Left lung (tissue), 10 donors: ENCODE results near the gene SNTB2. TPM values are rescaled to one million over a fixed set of nuclear protein-coding genes. Genes with fewer than 3 reads are reported as not detected.

Source experiments
- ATAC-seq: fragments of 200-7000 bp; cut with Tn5 transposase; one replicate; pipeline ENCODE4 v1.9.1; 2020; ENCODE audit warnings: moderate library complexity
- DNase-seq, 4 donors: peaks; one replicate each; pipeline ENCODE4 v3.0.0-alpha.2; 2013 to 2020
- H3K27ac ChIP-seq, 2 donors: fragments of 200-600 bp; sonication (generic) in 1 of 2; one replicate each; pipeline versions ENCODE4 v1.5.0 to v1.8.0; 2020 to 2021
- H3K27me3 ChIP-seq, 2 donors: fragments of 200-600 bp; sonication (generic) in 1 of 2; one replicate each; pipeline versions ENCODE4 v1.5.0 to v1.8.0; 2020 to 2021
- H3K36me3 ChIP-seq, 2 donors: fragments of 200-600 bp; sonication (generic) in 1 of 2; one replicate each; pipeline versions ENCODE4 v1.5.0 to v1.8.0; 2020 to 2021
- H3K4me1 ChIP-seq, 2 donors: fragments of 200-600 bp; one replicate each; pipeline ENCODE4 v1.8.0; 2021
- H3K4me3 ChIP-seq, 2 donors: fragments of 200-600 bp; sonication (generic) in 1 of 2; one replicate each; pipeline versions ENCODE4 v1.5.0 to v1.8.0; 2020 to 2021; ENCODE audit warnings: mild to moderate bottlenecking in 1 of 2
- H3K9me3 ChIP-seq, 2 donors: fragments of 200-600 bp; sonication (generic) in 1 of 2; one replicate each; pipeline versions ENCODE4 v1.5.0 to v1.8.0; 2020 to 2021
- CTCF ChIP-seq, 2 donors: fragments of 200-600 bp; sonication (generic) in 1 of 2; IDR thresholded peaks; one replicate each; pipeline versions ENCODE4 v1.5.0 to v1.8.0; 2021; ENCODE audit warnings: antibody characterized with exemption in 2 of 2
- intact Hi-C, 2 donors: fragments of 100-400 bp; cut with DNase I; formaldehyde crosslinking; loops; one replicate each; pipeline versions ENCODE4 v1.11.2 to v1.14.2; 2022
- polyA plus RNA-seq, 6 donors: library from polyadenylated mRNA; unstranded; fragments of 120-200 nt; gene quantifications; one replicate each; pipeline ENCODE4 v1.2.1, GENCODE V29; 2013; ENCODE audit not compliant: insufficient read length in 6 of 6
- total RNA-seq, 2 donors: library from RNA; stranded (reverse); fragmentation: NEBNext Ultra II Directional; extraction: Animal tissue kit (Norgen Biotek cat#: 25700); gene quantifications; one replicate each; pipeline ENCODE4 v1.2.1, GENCODE V29; 2021
- donor health status: DM: no; HTN: yes; CAD: no.
- donor health status: DM: no; HTN: no; CAD: no.

The SNTB2 gene
- total and polyA plus RNA-seq, 8 donors: 22.8 to 47.3 (median 25.1) TPM

DNA sequence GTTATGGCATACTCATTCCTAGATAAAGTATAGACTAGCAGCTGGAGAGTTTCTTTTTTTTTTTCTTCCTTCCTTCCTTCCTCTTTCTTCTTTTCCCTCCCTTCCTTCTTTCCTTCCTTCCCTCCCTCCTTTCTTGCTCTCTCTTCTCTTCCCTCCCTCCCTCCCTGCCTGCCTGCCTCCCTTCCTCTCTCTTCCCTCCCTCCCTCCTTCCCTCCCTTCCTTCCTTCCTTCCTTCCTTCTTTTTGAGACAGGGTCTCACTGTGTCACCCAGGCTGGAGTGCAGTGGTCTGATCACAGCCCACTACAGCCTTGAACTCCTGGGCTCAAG is 7.0 kb upstream of the SNTB2 start:
- ATAC-seq: no peak
- intact Hi-C loops: no loop called here

GRCh38 chr16:69182730-69183416 is 4.1 kb upstream of the SNTB2 start:
- H3K27ac ChIP-seq: no peak overlapping the region
- ATAC-seq (no peak), DNase-seq (peak in 1 of 4 donors; percentile 64)

More for the DNA sequence above, 7.0 kb upstream of the SNTB2 start:
- H3K27ac ChIP-seq: peak overlapping the region; percentile 37 to 50
- no peak overlapping the region for H3K4me3 ChIP-seq
- DNase-seq: no peak
- no peaks in the 10 kb centered on the region for H3K27me3 ChIP-seq
- no peak for TF ChIP-seq CTCF (IDR thresholded peaks at IDR 0.05)
- H3K4me1 ChIP-seq: peaks cover 11 to 19% of the 10 kb centered on the region in 2 donors
- H3K9me3 ChIP-seq: no peaks in the 10 kb centered on the region
- no peaks in the 10 kb centered on the region for H3K36me3 ChIP-seq

GRCh38 chr16:69187446-69188235 is 677 bp downstream of the SNTB2 start:
- ATAC-seq (peak; percentile 49), DNase-seq (peak; percentile 46 to 91 (median 54))
- H3K36me3 ChIP-seq: no peaks in the 10 kb centered on the region
- H3K4me1 ChIP-seq: peaks cover 14 to 50% of the 10 kb centered on the region in 2 donors
- H3K27ac ChIP-seq: peak overlapping the region; percentile 85 to 95
- no peak for TF ChIP-seq CTCF (IDR thresholded peaks at IDR 0.05)
- intact Hi-C loops: no loop called here
- peaks cover 0 to 7% of the 10 kb centered on the region in 2 donors for H3K27me3 ChIP-seq
- peak overlapping the region; percentile 74 to 85 for H3K4me3 ChIP-seq
- no peaks in the 10 kb centered on the region for H3K9me3 ChIP-seq

More at GRCh38 chr16:69182730-69183416, 4.1 kb upstream of the SNTB2 start:
- intact Hi-C loops: no loop called here
- no peak for TF ChIP-seq CTCF (IDR thresholded peaks at IDR 0.05)
- Histone ChIP-seq H3K36me3 (no peaks in the 10 kb centered on the region), H3K27me3 (peaks cover 0 to 4% of the 10 kb centered on the region in 2 donors), H3K9me3 (no peaks in the 10 kb centered on the region), H3K4me1 (peaks cover 17 to 31% of the 10 kb centered on the region in 2 donors), H3K4me3 (no peak overlapping the region)

GRCh38 chr16:69188236-69188549 is 1.2 kb downstream of the SNTB2 start:
- no peak for TF ChIP-seq CTCF (IDR thresholded peaks at IDR 0.05)
- H3K4me1 ChIP-seq: peaks cover 14 to 50% of the 10 kb centered on the region in 2 donors
- DNase-seq (peak in 1 of 4 donors; percentile 44), ATAC-seq (peak; percentile 25)
- H3K4me3 ChIP-seq: peak overlapping the region; percentile 74 to 85
- no peaks in the 10 kb centered on the region for H3K9me3 ChIP-seq
- intact Hi-C loops: no loop called here
- H3K27ac ChIP-seq: peak overlapping the region; percentile 85 to 95
- H3K36me3 ChIP-seq: no peaks in the 10 kb centered on the region
- peaks cover 0 to 7% of the 10 kb centered on the region in 2 donors for H3K27me3 ChIP-seq

- H3K36me3 ChIP-seq: no peaks in the 10 kb centered on the region
- peak overlapping the region in 1 of 2 donors; percentile 85 for H3K27ac ChIP-seq
- no peak for ATAC-seq
- H3K27me3 ChIP-seq: peaks cover 0 to 7% of the 10 kb centered on the region in 2 donors
- intact Hi-C loops: no loop called here
- DNase-seq: no peak
- H3K9me3 ChIP-seq: no peaks in the 10 kb centered on the region
- peak overlapping the region; percentile 74 to 85 for H3K4me3 ChIP-seq
- H3K4me1 ChIP-seq: peaks cover 14 to 53% of the 10 kb centered on the region in 2 donors
- no peak for TF ChIP-seq CTCF (IDR thresholded peaks at IDR 0.05)
Measured at GRCh38 chr16:69188716-69189115, 1.8 kb downstream of the SNTB2 start.
